Measurements from ENCODE around the gene VPS11. TPM values are rescaled to one million over a fixed set of nuclear protein-coding genes. Genes with fewer than 3 reads are reported as not detected.

Gene VPS11
- total and polyA plus RNA-seq, 2 experiments from 2014 or later: 11.5 to 13.4 TPM

- TF ChIP-seq ZNF462 (CRISPR knock-in tag; IDR thresholded peaks at IDR 0.05) (no peak), CTCF (conservative IDR thresholded peaks at IDR 0.05; ENCODE audit: low read depth in 2 of 2) (no peak), POLR2AphosphoS5 (IDR thresholded peaks at IDR 0.05; ENCODE audit: low read depth) (no peak), CREB1 (CRISPR knock-in tag; IDR thresholded peaks at IDR 0.05; ENCODE audit: low read depth) (no peak), EZH2 (IDR thresholded peaks at IDR 0.05; ENCODE audit: low read depth, unreplicated experiment) (no peak)
Observed at GRCh38 chr11:119116601-119117000, 49.0 kb downstream of the VPS11 start (continued).

- Histone ChIP-seq H3K36me3 (ENCODE audit: insufficient read depth) (no peaks in the 10 kb centered on the region), H2AFZ (no peak overlapping the region), H3K4me3 (no peak overlapping the region), H3K79me2 (replicated peaks; ENCODE audit: insufficient read depth) (peaks cover 6% of the 10 kb centered on the region), H3K27ac (ENCODE audit: low read depth) (no peak overlapping the region), H3K4me2 (no peak overlapping the region), H3K27me3 (ENCODE audit: insufficient read depth) (no peaks in the 10 kb centered on the region), H3K4me1 (ENCODE audit: insufficient read depth) (peaks cover 14% of the 10 kb centered on the region), H4K20me1 (replicated peaks; ENCODE audit: insufficient read depth) (peaks cover 4% of the 10 kb centered on the region; the same call in 1 of the 2 replicates), H3F3A (replicated peaks; ENCODE audit: low read depth) (0 out of 2 replicates have a peak, but pooled peaks cover 3% of the 10 kb centered on the region), H3K9me2 (ENCODE audit: insufficient read depth) (no peaks in the 10 kb centered on the region)
- Mint-ChIP-seq H3K4me1 (peaks cover 13% of the 10 kb centered on the region), H3K4me3 (no peak overlapping the region), H3K27ac (no peak overlapping the region), H3K9me3 (no peaks in the 10 kb centered on the region), H3K27me3 (ENCODE audit: insufficient read depth, low read depth, poor library complexity) (peaks cover 16% of the 10 kb centered on the region), H3K36me3 (ENCODE audit: low read depth) (no peaks in the 10 kb centered on the region; the same call in 2 of the 3 replicates)
- ATAC-seq: no peak
- DNase-seq (ENCODE audit: low spot score): no peak
- TF ChIP-seq EZH2 (IDR thresholded peaks at IDR 0.05; ENCODE audit: low read depth, unreplicated experiment): no peak
- TF ChIP-seq NANOG (IDR thresholded peaks at IDR 0.05; ENCODE audit: borderline replicate concordance): no peak
- TF ChIP-seq REST (IDR thresholded peaks at IDR 0.05; ENCODE audit: unreplicated experiment): no peak
- TF ChIP-seq EZH2phosphoT487 (IDR thresholded peaks at IDR 0.05; ENCODE audit: unreplicated experiment): no peak
- no peak for TF ChIP-seq JUNB (IDR thresholded peaks at IDR 0.05; ENCODE audit: unreplicated experiment)
- no peak for TF ChIP-seq POLR2AphosphoS5 (IDR thresholded peaks at IDR 0.05; ENCODE audit: low read depth)
- TF ChIP-seq CREB1 (CRISPR knock-in tag; IDR thresholded peaks at IDR 0.05; ENCODE audit: low read depth): no peak
- no peak for TF ChIP-seq ZNF331 (CRISPR knock-in tag; IDR thresholded peaks at IDR 0.05; ENCODE audit: low read depth)
Observed at GRCh38 chr11:119117004-119117706, 49.5 kb downstream of the VPS11 start.

All from GM23338 (cell line).